Mucosa of descending colon (tissue), 3 donors: ENCODE measurements around the gene DMXL1. TPM values are rescaled to one million over a fixed set of nuclear protein-coding genes. Genes with fewer than 3 reads are reported as not detected.

Experiments
- ATAC-seq: fragments of 200-7000 bp; cut with Tn5 transposase; one replicate; pipeline ENCODE4 v1.9.1; 2020; ENCODE audit warnings: mild to moderate bottlenecking, moderate library complexity
- DNase-seq, 3 donors: peaks; one replicate each; pipeline ENCODE4 v3.0.0-alpha.2; 2020
- H3K36me3 ChIP-seq: fragments of 200-600 bp; one replicate; pipeline ENCODE4 v1.8.0; 2021; ENCODE audit warnings: low read depth, mild to moderate bottlenecking
- H3K4me1 ChIP-seq: fragments of 200-600 bp; one replicate; pipeline ENCODE4 v1.8.0; 2021; ENCODE audit warnings: low read depth, mild to moderate bottlenecking
- H3K4me3 ChIP-seq: fragments of 200-600 bp; one replicate; pipeline ENCODE4 v1.8.0; 2021; ENCODE audit warnings: mild to moderate bottlenecking
- H3K9me3 ChIP-seq: fragments of 200-600 bp; one replicate; pipeline ENCODE4 v1.8.0; 2021; ENCODE audit warnings: mild to moderate bottlenecking
- CTCF ChIP-seq: fragments of 200-600 bp; IDR thresholded peaks from one replicate; pipeline ENCODE4 v1.8.0; 2022; ENCODE audit warnings: antibody characterized with exemption, mild to moderate bottlenecking
- intact Hi-C, 2 donors: fragments of 100-400 bp; cut with DNase I in 1 of 2; cut with micrococcal nuclease in 1 of 2; formaldehyde crosslinking; loops; one replicate each; pipeline versions ENCODE4 v1.11.0 to v1.11.1; 2022; cut with DNase I, micrococcal nuclease
- total RNA-seq, 3 donors: library from RNA; stranded (reverse); fragmentation: NEBNext Ultra II Directional in 2 of 3; extraction: Animal tissue kit (Norgen Biotek cat#: 25700) in 2 of 3; gene quantifications; one replicate each; pipeline versions ENCODE4 v1.2.1 to v1.2.4, GENCODE V29; 2021 to 2023
- donor health status: DM: no; HTN: no; CAD: no; lungs with moderate emphysema.
- donor health status: DM: no; HTN: no; CAD: no.
- donor health status: DM: no; HTN: yes; CAD: no.

The DMXL1 gene
- total RNA-seq, 3 donors from 2014 or later, result 34.7 to 60.0 (median 51.0) TPM

DNA sequence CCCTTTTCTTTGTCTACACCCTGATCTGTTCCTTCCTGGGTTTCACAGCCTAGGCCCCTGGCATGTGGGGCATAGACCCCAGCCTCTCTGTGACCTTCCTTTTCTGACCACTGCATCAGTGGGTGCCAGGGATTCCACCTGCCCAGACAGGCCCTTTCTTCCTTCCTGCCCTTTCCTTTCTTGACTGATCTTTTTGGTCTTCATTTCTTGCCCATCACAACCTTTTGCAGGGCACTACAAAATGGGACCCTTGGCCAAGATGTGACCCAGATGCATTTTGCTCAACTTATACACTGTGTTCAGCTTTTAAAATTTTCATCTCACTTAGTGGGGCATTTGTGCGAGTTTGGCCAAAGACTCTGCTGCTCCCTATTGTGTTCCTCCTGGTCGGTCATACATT, 211.7 kb downstream of the DMXL1 start:
- peaks cover 8% of the 10 kb centered on the region for H3K4me1 ChIP-seq
- DNase-seq (no peak), ATAC-seq (no peak)
- no peak for TF ChIP-seq CTCF
- no peaks in the 10 kb centered on the region for H3K36me3 ChIP-seq
- H3K9me3 ChIP-seq, result no peaks in the 10 kb centered on the region
- H3K4me3 ChIP-seq, result no peak overlapping the region
- intact Hi-C loops, result no loop called here

GRCh38 chr5:119284031-119284430, 213.1 kb downstream of the DMXL1 start:
- TF ChIP-seq CTCF, result no peak
- no peak for ATAC-seq
- DNase-seq, result no peak
- intact Hi-C loops, result no loop called here
- Histone ChIP-seq H3K9me3 (no peaks in the 10 kb centered on the region), H3K36me3 (no peaks in the 10 kb centered on the region), H3K4me1 (peaks cover 18% of the 10 kb centered on the region), H3K4me3 (no peak overlapping the region)

DNA sequence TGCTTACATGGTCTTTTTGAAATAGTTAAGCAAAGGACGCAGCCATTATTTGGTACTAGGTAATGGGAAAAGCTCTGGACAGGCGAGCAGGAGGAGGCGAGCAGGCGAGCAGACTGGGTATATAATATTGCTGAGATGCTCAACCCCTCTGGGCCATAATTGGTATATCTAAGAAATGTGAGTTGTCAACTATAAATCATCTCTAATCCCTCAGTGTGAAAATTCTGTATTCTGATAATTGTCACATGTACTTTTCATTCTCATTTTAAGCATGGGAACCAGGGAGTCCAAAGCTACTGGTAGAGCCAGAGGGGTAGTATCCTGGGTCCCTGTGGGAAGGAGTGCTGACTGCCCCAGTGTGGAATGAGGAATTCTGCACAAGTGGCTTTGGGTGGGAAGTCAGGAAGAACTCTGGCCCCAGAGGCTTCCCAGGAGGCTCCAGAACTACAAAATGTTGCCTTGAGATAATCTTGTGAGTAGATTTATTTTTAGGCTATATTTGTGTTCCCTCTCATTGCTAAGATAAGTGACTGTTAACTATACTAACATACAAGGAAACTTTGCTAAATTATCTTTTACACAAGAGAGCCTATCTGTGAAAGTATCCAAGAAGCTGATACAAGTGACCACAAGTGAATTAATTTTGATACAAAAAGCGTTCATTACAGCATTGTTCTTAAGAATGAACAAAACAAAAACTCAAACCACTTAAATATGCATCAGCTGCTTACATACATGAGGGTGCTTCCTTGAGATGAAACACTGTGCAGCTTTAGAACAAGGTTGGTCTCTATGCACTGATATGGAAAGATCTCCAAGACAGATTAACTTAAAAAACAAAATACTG, 214.4 kb downstream of the DMXL1 start:
- H3K9me3 ChIP-seq, result no peaks in the 10 kb centered on the region
- no peak for ATAC-seq
- H3K4me3 ChIP-seq, result no peak overlapping the region
- no peak for TF ChIP-seq CTCF
- intact Hi-C loops, result no loop called here
- no peak for DNase-seq
- no peaks in the 10 kb centered on the region for H3K36me3 ChIP-seq
- H3K4me1 ChIP-seq, result peaks cover 18% of the 10 kb centered on the region

DNA sequence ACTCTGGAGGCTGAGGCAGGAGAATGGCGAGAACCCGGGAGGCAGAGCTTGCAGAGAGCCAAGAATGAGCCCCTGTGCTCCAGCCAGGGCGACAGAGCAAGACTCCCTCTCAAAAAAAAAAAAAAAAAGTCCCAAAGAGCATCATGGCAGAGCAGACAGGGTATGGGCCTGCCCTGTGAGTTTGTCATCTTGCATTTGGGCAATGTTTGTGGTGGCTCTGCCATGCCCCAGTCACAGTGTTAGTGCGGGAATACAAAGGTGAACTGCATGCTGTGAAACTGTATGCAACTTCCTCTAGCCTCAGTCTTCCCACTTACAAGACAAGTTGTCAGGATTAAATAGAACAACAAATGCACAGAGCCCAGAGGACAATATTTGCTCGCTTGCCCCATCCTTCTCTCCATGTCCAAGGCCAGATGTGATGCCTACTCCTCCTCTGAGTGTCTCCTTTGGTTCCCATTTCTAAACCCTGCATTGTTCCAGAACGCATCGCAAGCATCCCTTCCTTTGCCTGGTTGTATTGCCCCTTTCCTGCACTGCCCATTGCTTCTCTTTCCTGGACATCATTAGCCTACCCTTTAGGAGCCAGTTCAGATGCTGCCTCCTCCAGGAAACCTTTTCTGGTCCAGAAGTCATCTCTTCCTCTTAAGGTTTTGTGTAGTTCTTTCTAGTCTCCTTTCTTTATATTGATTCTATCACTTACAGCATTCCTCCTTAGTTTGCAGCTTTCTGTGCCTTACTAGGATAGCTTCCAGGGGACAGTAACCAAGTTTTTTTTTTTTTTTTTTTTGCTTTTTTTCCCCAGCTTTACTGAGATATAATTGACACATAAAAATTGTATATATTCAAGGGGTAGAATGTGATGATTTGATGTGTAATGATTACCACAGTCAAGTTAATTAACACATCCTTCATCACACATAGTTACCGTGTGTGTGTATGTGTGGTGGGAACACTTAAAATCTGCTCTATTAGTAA, 215.9 kb downstream of the DMXL1 start:
- Histone ChIP-seq H3K4me3 (no peak overlapping the region), H3K36me3 (no peaks in the 10 kb centered on the region), H3K4me1 (peaks cover 18% of the 10 kb centered on the region), H3K9me3 (no peaks in the 10 kb centered on the region)
- intact Hi-C loops, result no loop called here
- no peak for TF ChIP-seq CTCF
- no peak for ATAC-seq
- DNase-seq, result peak in 1 of 3 donors; percentile 21

DNA sequence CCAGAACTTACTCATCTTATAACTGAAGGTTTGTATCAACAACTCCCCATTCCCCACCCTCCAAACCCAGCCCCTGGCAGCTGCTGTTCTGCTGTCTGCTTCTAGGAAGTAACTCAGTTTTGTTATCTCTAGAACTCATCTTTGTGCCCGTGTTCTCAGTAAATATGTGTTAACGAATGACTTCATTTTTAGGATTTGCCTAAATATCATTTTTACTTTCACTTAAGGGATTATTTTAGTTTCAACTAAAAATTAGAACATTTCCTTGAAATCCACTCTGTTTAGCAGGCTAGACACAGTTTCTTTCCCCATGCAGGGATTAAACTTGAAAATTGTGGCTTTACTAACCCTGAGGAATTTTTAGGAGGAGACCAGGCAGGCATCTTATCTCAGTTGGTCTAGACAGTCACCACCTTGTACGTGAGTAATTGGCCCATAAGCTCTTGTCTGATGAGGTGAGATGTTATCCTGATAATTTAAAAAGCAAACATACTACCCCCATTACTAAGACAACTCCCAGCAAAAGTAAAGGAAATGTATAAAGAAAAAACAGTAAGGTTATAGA, 216.7 kb downstream of the DMXL1 start:
- intact Hi-C loops, result no loop called here
- Histone ChIP-seq H3K4me3 (no peak overlapping the region), H3K9me3 (no peaks in the 10 kb centered on the region), H3K4me1 (peaks cover 18% of the 10 kb centered on the region), H3K36me3 (no peaks in the 10 kb centered on the region)
- ATAC-seq, result peak; percentile 31
- no peak for TF ChIP-seq CTCF
- DNase-seq, result peak in 1 of 3 donors; percentile 43
